ENCODE measurements around the gene MT1M.
"Not testable (repeated sequence)": the region's sequence is repeated elsewhere in the genome, so short reads cannot be mapped to it uniquely, and the experiment has no call there.

MT1M gene

GRCh38 chr16:56658327-56658875 is 25.9 kb downstream of the MT1M start:
- H3K4me3 ChIP-seq (ENCODE audit: low read length): peak overlapping the region; percentile 70
- no peak overlapping the region for H3K9ac ChIP-seq (ENCODE audit: low read length)
- H3K27me3 ChIP-seq (replicated peaks; ENCODE audit: control insufficient read depth, insufficient read depth, low read length): peaks cover 43% of the 10 kb centered on the region
- peaks cover 11% of the 10 kb centered on the region for H3K4me1 ChIP-seq (ENCODE audit: control insufficient read depth, insufficient read depth, low read length)
- no peaks in the 10 kb centered on the region for H3K9me3 ChIP-seq (ENCODE audit: control insufficient read depth, low read length)
- no peak for DNase-seq (ENCODE audit: low read depth)
- H3K36me3 ChIP-seq (ENCODE audit: control insufficient read depth, insufficient read depth, low read length, severe bottlenecking): no peaks in the 10 kb centered on the region

DNA sequence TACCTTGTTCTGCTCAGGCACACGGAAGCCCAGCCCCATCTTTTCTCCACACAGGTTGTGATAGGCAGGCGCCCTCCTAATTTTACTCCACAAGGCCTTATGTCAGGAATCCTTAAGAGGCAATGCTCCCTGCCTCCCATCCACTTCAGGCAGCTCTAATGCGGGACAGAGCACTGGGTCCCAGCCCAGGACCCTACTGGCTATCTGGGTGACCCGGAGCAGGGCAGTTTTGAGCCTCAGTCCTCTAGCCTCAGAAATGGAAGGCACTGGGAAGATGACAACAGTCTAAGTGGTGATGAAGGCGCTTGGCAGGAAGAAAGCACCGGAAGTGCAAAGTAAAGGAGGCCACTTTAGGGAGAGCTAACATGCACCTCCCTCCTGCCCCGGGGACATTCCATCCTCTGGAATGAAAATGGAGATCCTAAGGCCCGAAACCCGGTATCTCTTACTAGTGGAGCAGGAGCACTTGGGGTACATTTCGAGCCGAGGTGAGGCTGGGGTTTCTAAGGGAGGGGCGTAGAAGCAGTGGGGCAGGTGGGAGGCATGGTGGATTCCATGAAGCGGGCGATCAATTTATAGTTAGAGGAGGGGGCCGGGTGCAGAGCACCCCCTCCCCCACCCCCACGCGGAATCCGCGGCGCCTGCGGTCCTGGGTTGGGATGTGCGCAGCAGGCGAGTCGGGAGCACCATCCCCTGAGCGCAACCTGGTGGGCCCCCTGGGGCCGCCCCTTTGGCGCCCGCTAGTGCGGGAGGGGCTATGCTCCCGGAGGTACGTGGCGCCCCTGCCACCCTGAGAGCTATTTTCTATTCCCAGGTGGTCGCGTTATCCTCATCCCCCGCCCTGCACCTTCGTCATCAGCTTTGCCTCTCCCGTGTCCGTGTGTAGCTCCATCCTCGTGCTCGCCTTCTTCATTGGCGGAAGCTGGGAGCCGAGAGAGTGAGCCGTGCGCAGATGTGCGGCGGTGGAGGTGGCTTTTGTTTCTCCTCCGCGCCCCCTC is 30.2 kb downstream of the MT1M start:
- H3K4me3 ChIP-seq (ENCODE audit: low read length): no peak overlapping the region
- H3K36me3 ChIP-seq (ENCODE audit: control insufficient read depth, insufficient read depth, low read length, severe bottlenecking): no peaks in the 10 kb centered on the region
- H3K9me3 ChIP-seq (ENCODE audit: control insufficient read depth, low read length): no peaks in the 10 kb centered on the region
- peaks cover 56% of the 10 kb centered on the region for H3K27me3 ChIP-seq (replicated peaks; ENCODE audit: control insufficient read depth, insufficient read depth, low read length)
- no peak for DNase-seq (ENCODE audit: low read depth)
- no peak overlapping the region for H3K9ac ChIP-seq (ENCODE audit: low read length)
- H3K4me1 ChIP-seq (ENCODE audit: control insufficient read depth, insufficient read depth, low read length): peaks cover 7% of the 10 kb centered on the region

DNA sequence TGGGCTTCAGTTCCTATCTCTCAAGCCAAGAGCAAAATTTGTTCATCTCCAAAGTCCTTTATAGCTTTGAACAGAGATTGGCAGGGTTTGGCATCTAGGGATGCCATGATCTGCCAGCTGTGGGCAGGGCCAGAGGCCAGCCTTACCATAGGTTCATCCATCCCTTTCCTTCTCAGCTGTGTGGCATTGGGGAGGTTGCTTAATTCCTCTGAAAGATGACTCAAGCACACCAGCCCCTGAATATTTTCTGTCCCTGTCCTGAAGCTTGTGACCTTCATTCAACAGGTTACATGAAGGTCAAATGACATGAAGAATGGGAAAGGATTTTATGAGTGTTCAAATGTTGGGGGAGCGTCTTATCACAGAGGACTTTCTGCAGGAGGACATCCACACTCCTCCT is 32.0 kb downstream of the MT1M start:
- no peak for DNase-seq (ENCODE audit: low read depth)
- peaks cover 7% of the 10 kb centered on the region for H3K4me1 ChIP-seq (ENCODE audit: control insufficient read depth, insufficient read depth, low read length)
- no peak overlapping the region for H3K9ac ChIP-seq (ENCODE audit: low read length)
- no peak overlapping the region for H3K4me3 ChIP-seq (ENCODE audit: low read length)
- H3K9me3 ChIP-seq (ENCODE audit: control insufficient read depth, low read length): no peaks in the 10 kb centered on the region
- peaks cover 60% of the 10 kb centered on the region for H3K27me3 ChIP-seq (replicated peaks; ENCODE audit: control insufficient read depth, insufficient read depth, low read length)
- no peaks in the 10 kb centered on the region for H3K36me3 ChIP-seq (ENCODE audit: control insufficient read depth, insufficient read depth, low read length, severe bottlenecking)

DNA sequence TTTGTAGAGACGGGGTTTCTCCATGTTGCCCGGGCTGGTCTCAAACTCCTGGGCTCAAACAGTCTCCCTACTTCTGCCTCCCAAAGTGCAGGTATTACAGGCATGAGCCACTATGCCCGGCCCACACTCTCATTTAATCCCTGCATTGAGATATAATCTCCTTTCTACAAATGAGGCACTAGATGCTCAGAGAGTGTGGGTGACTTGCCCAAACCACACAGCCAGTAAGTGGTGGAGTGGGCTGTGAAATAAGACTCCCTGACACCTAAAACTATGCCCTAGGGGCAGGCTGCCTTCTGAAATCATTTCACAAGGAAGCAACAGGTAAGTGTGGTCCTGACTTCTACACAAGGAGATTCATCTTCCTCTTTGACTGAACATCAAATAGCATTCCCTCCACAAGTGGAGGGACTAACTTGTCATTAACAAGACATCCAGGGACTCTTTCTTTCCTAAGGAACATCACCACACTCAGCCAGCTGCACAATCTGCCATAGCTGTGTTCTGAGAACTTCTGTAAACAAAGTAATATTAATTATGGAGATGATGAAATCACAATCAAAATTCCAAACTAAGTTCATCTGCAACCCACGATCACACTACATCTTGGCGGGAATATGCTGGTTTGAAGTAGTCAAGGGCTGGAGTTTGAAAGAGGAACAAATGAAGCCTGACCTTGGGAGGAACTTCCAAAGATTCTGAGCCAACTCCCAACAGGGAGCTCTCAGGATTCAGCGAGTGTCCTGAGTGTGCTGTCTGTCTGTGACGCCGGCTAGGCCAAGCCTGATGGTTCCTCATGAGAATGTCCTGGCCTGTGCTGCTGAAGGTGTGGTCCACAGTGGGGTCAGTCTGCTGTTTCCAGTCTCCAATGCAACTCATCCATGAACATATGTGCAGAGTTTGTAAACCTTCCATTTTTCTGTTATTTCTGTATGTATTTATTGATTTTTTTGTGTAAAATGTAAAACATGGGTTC is 33.1 kb downstream of the MT1M start:
- H3K4me1 ChIP-seq (ENCODE audit: control insufficient read depth, insufficient read depth, low read length); H3K9me3 ChIP-seq (ENCODE audit: control insufficient read depth, low read length); DNase-seq (ENCODE audit: low read depth); H3K4me3 ChIP-seq (ENCODE audit: low read length); H3K36me3 ChIP-seq (ENCODE audit: control insufficient read depth, insufficient read depth, low read length, severe bottlenecking); H3K9ac ChIP-seq (ENCODE audit: low read length): not testable (repeated sequence)
- H3K27me3 ChIP-seq (replicated peaks; ENCODE audit: control insufficient read depth, insufficient read depth, low read length): peaks cover 64% of the 10 kb centered on the region

DNA sequence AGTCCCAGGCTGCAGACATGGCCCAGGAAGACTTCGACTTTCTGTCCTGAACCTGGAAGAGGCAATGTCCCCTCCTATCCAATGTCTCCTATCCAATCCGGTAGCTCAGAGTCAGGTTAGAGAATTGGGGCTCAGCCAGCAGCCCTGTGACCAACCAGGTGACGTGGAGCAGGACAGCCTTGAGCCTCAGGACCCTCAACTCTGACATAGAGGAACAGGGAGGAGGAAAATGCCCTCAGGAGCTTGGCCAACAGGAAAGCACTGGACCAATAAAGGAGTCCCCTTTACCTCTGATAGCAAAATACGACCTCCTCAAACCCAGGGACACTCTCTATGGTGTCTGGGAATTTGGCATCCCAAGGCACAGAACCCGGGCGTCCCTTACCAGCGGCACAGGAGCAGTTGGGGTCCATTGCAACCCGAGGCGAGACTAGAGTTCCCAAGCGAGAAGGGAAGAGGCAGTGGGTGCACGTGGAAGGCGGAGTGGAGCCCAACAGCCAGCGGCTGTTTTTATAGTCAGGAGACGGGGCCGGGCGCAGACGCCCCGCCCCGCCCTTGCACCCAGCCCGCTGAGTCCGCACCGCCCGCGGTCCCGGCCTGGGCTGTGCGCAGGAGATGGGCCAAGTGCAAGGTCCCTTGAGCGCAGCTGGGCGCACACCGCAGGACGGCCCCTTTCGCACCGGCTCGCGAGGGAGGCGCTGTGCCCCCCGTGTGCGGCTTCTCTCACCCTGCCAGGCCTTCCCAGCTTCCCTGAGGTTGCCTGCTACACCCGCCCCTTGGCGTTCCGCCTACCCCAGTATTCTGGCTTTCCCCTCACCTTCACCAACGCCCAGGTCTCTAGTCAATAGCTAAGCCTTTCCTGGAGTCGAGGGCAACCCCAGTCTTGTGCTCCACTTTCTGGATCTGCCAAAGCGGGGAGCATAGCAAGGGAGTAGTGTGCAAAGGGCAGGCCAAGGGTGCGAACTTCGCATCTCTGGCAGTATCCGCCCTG is 35.4 kb downstream of the MT1M start, which contains the start of gene MT1G:
Gene MT1G, minus strand, starts transcription at position 485 of the 991 bp plus-strand sequence. Its CDS starts 72 bp downstream, at position 413.
- DNase-seq (ENCODE audit: low read depth): peak; percentile 16
- H3K27me3 ChIP-seq (replicated peaks; ENCODE audit: control insufficient read depth, insufficient read depth, low read length): peaks cover 42% of the 10 kb centered on the region
- peak within 1 kb of the TSS; percentile 46 for H3K4me3 ChIP-seq (ENCODE audit: low read length)
- no peaks in the 10 kb centered on the region for H3K36me3 ChIP-seq (ENCODE audit: control insufficient read depth, insufficient read depth, low read length, severe bottlenecking)
- H3K9me3 ChIP-seq (ENCODE audit: control insufficient read depth, low read length): no peaks in the 10 kb centered on the region
- peaks cover 7% of the 10 kb centered on the region for H3K4me1 ChIP-seq (ENCODE audit: control insufficient read depth, insufficient read depth, low read length)
- H3K9ac ChIP-seq (ENCODE audit: low read length): no peak within 1 kb of the TSS

- no peaks in the 10 kb centered on the region for H3K36me3 ChIP-seq (ENCODE audit: control insufficient read depth, insufficient read depth, low read length, severe bottlenecking)
- no peak for DNase-seq (ENCODE audit: low read depth)
- peaks cover 7% of the 10 kb centered on the region for H3K4me1 ChIP-seq (ENCODE audit: control insufficient read depth, insufficient read depth, low read length)
- H3K9me3 ChIP-seq (ENCODE audit: control insufficient read depth, low read length): no peaks in the 10 kb centered on the region
- no peak within 1 kb of the TSS for H3K9ac ChIP-seq (ENCODE audit: low read length)
- H3K4me3 ChIP-seq (ENCODE audit: low read length): no peak within 1 kb of the TSS
- peaks cover 35% of the 10 kb centered on the region for H3K27me3 ChIP-seq (replicated peaks; ENCODE audit: control insufficient read depth, insufficient read depth, low read length)
These were observed 36.8 kb downstream of the MT1M start, which contains the start of gene MT1H for GRCh38 chr16:56669005-56669839. Gene MT1H (plus strand): TSS chr16:56669814. CDS start chr16:56669885, 71 bp downstream.

DNA sequence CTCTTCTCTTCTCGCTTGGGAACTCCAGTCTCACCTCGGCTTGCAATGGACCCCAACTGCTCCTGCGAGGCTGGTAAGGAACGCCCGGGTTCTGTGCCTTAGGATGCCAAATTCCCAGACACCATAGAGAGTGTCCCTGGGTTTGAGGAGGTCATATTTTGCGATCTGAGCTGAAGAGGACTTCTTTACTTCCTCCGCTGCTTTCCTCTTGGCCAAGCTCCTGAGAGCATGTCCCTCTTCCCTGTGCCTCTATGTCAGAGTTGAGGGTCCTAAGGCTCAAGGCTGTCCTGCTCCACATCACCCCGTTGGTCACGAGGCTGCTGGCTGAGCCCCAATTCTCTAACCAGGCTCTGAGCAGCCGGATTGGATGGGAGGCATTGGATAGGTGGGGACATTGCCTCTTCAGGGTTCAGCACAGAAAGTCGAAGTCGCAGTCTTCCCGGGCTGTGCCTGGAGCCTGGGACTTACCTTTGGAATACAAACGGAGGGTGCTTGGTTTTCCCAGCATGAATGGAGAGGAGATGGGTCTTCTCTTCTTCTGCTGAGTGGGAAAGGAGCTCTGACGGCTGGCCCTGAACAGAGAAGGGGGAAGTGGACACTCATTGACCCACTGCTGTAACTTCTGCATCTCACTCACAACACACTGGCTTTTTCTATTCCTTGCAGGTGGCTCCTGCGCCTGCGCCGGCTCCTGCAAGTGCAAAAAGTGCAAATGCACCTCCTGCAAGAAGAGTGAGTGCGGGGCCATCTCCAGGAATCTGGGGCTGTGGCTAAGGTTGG is 37.6 kb downstream of the MT1M start:
- H3K9ac ChIP-seq (ENCODE audit: low read length): no peak overlapping the region
- DNase-seq (ENCODE audit: low read depth): no peak
- no peaks in the 10 kb centered on the region for H3K9me3 ChIP-seq (ENCODE audit: control insufficient read depth, low read length)
- H3K36me3 ChIP-seq (ENCODE audit: control insufficient read depth, insufficient read depth, low read length, severe bottlenecking): no peaks in the 10 kb centered on the region
- H3K27me3 ChIP-seq (replicated peaks; ENCODE audit: control insufficient read depth, insufficient read depth, low read length): peaks cover 35% of the 10 kb centered on the region
- H3K4me1 ChIP-seq (ENCODE audit: control insufficient read depth, insufficient read depth, low read length): peaks cover 7% of the 10 kb centered on the region
- no peak overlapping the region for H3K4me3 ChIP-seq (ENCODE audit: low read length)

- DNase-seq (ENCODE audit: low read depth): no peak
- Histone ChIP-seq H3K4me3 (ENCODE audit: low read length) (no peak overlapping the region), H3K9ac (ENCODE audit: low read length) (no peak overlapping the region), H3K9me3 (ENCODE audit: control insufficient read depth, low read length) (no peaks in the 10 kb centered on the region), H3K4me1 (ENCODE audit: control insufficient read depth, insufficient read depth, low read length) (peaks cover 7% of the 10 kb centered on the region), H3K27me3 (replicated peaks; ENCODE audit: control insufficient read depth, insufficient read depth, low read length) (peaks cover 35% of the 10 kb centered on the region), H3K36me3 (ENCODE audit: control insufficient read depth, insufficient read depth, low read length, severe bottlenecking) (no peaks in the 10 kb centered on the region)
These were observed 38.1 kb downstream of the MT1M start for GRCh38 chr16:56670620-56670934.

DNA sequence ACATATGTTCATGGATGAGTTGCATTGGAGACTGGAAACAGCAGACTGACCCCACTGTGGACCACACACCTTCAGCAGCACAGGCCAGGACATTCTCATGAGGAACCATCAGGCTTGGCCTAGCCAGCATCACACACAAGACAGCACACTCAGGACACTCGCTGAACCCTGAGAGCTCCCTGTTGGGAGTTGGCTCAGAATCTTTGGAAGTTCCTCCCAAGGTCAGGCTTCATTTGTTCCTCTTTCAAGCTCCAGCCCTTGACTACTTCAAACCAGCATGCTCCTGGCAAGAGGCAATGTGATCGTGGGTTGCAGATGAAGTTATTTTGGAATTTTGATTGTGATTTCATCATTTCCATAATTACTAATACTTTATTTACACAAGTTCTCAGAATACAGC is 39.2 kb downstream of the MT1M start:
- H3K4me1 ChIP-seq (ENCODE audit: control insufficient read depth, insufficient read depth, low read length); H3K9me3 ChIP-seq (ENCODE audit: control insufficient read depth, low read length): not testable (repeated sequence)
- peaks cover 35% of the 10 kb centered on the region for H3K27me3 ChIP-seq (replicated peaks; ENCODE audit: control insufficient read depth, insufficient read depth, low read length)

More for the DNA sequence above, 39.2 kb downstream of the MT1M start:
- not testable (repeated sequence) for H3K9ac ChIP-seq (ENCODE audit: low read length); H3K4me3 ChIP-seq (ENCODE audit: low read length); H3K36me3 ChIP-seq (ENCODE audit: control insufficient read depth, insufficient read depth, low read length, severe bottlenecking); DNase-seq (ENCODE audit: low read depth)
